Prostate gland (tissue), 2 donors: ENCODE measurements around the gene UGT1A3.
A peak's percentile ranks its signal among the peaks of the same experiment; 100 is the strongest.

Source experiments
- CTCF ChIP-seq, 4 experiments: fragments of 200-600 bp in 2 of 4; fragments of 450-650 bp in 2 of 4; sonication (generic) in 2 of 4; IDR thresholded peaks; 1 replicate in 3 of 4; 2 replicates in 1 of 4; pipeline ENCODE4 v1.5.1; 2016 to 2019; ENCODE audit warnings: antibody characterized with exemption in 4 of 4, mild to moderate bottlenecking in 2 of 4, moderate library complexity in 2 of 4
- POLR2A ChIP-seq: fragments of 450-650 bp; IDR thresholded peaks from one replicate; pipeline ENCODE4 v1.6.1; 2016; ENCODE audit warnings: antibody characterized with exemption, mild to moderate bottlenecking
- POLR2AphosphoS5 ChIP-seq: sonication (generic); formaldehyde crosslinking; IDR thresholded peaks from one replicate; pipeline ENCODE4 v1.6.1; 2017; ENCODE audit warnings: antibody characterized with exemption

- TF ChIP-seq CTCF (IDR thresholded peaks at IDR 0.05) (no peak), POLR2A (peak; percentile 60), POLR2AphosphoS5 (peak; percentile 71)
Observed at GRCh38 chr2:233691443-233692433, 37.1 kb upstream of the UGT1A3 start.
